DOHH2 (cell line): ENCODE data around the gene SLC2A9.

Source experiments
- CTCF ChIP-seq: fragments of 200-600 bp; sonication (generic); IDR thresholded peaks from one replicate; pipeline ENCODE4 v1.5.1; 2014; ENCODE audit warnings: antibody characterized with exemption, mild to moderate bottlenecking, low read depth, low read length; ENCODE audit not compliant: poor library complexity, severe bottlenecking
- EZH2phosphoT487 ChIP-seq: fragments of 200-600 bp; sonication (generic); IDR thresholded peaks from 2 replicates; pipeline ENCODE4 v1.6.1; 2017; ENCODE audit warnings: borderline replicate concordance, mild to moderate bottlenecking, antibody characterized with exemption, low read length, moderate library complexity, mixed read lengths

GRCh38 chr4:10057023-10057395 is 35.7 kb upstream of the SLC2A9 start:
- TF ChIP-seq CTCF, result no peak
- no peak for TF ChIP-seq EZH2phosphoT487
